ENCODE data around the gene VPS41.
"Not testable (repeated sequence)": the region's sequence is repeated elsewhere in the genome, so short reads cannot be mapped to it uniquely, and the experiment has no call there.

VPS41 gene

DNA sequence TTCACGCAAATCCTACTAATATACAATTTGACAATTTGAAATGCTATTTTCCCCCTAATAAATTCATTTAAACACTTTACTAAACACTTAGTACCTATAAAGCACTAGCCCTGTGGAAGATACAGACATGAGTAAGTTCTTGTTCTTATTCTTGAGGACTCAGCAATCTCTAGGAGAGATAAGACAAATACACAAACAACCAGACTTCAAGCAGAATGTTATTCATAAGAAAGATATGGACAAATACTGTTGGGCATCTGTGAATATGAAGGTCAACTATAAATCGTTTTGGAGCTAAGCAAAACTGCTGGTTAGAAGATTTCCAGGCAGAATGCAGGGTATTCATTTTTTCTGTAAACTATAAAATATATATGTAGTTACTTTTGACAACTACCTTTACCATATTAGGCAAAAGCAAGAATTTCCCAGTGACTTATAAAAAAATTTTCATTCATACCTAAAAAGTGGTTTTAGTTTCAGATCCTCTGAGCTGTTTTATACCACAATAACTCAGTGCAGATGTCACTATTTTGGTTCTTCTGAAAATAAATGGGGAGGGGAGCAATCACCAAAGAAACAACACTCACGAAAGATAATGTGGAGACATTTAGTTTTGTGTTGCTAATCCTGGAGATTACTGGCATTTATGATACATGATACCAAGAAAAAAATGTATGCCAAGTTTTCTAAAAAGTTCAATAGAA, 3.8 kb downstream of the VPS41 start:
- no peak for DNase-seq

DNA sequence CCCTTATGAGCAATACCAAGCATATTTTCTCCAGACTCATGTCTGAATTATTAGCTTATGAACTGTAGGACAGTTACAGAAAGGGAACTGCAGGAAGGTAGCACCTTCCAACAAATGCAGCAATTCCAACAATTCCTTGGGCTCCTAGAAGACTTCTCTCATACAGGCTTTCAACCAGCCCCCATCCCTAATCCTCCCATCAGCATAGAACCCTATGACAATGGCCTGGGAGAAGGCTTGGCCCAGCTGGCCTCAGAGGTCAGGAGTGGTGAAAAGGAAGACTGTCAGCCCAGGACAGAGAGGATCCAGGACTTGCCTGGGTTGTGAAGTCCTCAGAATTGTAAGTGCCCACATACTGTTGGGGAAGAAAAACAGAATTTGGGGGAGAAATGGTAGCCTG, 5.9 kb downstream of the VPS41 start:
- no peak for DNase-seq

DNA sequence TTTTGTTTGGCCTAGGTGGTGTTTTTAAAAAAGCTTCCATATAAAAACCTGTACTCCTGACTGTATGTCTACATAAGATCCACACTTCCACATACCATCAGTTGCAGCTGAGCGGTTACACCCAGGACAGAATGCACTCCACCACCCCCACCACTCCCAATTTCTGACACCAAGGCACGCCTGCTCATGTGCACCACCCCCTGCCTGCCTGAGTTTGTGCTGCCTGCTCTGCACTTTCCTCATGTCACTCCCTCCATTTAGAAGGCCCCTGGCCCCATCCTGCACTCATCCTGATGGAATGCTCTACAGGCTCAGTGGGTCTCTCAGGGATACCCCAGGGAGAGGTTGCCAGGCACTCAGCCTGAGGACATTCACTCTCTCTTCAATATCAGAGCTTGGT, 6.5 kb downstream of the VPS41 start:
- no peak for DNase-seq

DNA sequence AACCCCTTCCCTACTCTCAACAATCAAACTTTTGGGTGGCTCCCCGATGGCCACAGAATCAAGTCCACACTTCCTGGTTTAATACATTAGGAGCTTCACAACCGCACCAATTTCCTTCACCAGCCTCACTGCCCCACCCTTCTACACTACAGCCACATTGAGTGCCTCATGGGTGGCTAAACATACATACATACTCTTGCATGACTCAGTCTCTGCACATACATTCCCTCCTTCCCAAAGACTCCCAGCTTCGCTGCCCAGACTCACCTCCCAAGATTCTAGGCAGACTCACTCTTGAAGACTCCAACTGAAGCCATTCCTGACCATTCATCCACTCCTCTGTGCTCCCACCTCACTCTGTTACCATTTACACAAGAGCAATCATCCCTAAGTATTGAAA, 15.9 kb downstream of the VPS41 start:
- no peak for DNase-seq

DNA sequence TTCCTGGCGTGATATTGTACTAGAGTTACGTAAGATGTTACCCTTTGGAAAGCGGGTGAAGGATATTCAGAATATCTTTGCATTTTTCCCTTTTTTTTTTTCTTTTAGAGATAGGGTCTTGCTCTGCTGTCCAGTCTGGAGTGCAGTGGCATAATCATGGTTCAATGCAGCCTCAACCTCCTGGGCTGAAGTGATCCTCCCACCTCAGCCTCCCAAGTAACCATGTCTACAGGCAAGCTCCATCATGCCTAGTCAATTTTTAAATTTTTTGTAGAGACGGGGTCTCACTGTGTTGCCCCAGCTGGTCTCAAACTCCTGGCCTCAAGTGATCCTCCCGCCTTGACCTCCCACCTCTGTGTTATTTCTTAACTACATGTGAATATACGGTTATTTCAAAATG, 18.4 kb downstream of the VPS41 start:
- DNase-seq: no peak

DNA sequence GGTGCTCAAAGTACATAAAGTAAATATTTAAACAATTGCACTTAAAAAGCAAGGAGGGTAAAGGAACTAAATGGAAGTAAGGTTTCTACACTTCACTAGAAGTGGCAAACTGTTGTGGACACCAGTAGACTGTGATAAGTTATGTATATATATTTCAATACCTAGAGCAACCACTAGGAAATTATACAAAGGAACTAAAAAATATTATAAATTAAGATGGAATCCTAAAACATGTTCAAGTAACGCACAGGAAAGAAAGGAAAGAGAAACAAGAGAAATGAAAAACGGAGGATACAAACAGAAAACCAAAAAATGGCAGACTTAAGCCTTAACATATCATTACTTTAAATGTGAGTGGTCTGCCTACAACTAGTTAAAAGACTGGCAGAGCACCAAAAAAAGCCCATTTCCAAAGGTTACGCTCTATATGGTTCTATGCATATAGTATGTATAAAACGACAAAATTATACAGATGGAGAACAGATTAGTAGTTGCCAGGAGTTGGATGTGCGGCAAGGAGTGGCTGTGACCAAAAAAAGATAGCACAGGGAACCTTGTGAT, 19.0 kb downstream of the VPS41 start:
- no peak for DNase-seq

DNA sequence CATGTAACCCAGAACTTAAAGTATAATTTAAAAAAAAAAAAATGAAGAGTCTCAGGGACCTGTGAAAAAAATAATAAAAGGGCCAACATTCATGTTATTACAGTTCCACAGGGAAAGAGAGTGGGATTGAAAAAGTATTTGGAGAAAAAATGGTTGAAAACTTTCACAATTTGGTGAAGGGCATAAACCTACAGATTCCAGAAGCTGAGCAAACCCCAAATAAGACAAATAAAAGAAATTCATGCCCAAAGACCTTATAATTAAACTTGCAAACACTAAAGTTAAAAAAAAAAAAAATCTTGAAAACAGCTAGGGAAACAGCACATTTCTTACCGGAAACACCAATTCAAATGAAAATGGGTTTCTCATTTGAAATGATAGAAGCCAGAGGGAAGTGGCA, 19.9 kb downstream of the VPS41 start:
- no peak for DNase-seq

DNA sequence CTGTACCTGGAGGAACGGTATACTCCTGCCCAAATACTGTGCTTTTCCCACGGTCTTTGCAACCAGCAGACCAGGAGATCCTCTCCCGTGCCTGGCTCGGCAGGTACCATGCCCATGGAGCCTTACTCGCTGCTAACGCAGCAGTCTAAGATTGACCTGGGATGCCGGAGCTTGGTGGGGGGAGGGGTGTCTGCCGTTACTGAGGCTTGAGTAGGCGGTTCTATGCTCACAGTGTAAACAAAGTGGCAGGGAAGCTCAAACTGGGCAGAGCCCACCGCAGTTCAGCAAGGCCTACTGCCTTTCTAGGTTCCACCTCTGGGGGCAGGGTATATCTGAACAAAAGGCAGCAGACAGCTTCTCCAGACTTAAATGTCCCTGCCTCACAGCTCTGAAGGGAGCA, 22.7 kb downstream of the VPS41 start:
- DNase-seq: no peak

DNA sequence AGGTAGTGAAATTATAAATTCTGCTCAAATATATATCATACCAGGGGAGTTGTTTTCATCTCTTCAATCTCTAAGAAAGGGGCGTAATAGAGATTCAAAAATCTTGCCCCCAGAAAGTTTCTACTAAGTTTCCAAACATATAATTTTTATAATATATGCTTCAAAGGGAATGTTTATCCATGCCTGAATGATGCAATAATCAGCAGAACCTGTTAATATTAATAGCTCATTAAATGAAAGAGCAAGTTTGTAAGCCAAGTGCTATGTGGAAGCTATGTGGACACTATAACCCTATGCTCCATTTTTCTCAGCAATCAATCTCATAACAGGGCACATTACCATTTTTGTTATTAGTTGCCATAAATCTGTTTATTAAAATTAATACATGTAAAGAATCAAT, 25.3 kb downstream of the VPS41 start:
- DNase-seq: no peak

DNA sequence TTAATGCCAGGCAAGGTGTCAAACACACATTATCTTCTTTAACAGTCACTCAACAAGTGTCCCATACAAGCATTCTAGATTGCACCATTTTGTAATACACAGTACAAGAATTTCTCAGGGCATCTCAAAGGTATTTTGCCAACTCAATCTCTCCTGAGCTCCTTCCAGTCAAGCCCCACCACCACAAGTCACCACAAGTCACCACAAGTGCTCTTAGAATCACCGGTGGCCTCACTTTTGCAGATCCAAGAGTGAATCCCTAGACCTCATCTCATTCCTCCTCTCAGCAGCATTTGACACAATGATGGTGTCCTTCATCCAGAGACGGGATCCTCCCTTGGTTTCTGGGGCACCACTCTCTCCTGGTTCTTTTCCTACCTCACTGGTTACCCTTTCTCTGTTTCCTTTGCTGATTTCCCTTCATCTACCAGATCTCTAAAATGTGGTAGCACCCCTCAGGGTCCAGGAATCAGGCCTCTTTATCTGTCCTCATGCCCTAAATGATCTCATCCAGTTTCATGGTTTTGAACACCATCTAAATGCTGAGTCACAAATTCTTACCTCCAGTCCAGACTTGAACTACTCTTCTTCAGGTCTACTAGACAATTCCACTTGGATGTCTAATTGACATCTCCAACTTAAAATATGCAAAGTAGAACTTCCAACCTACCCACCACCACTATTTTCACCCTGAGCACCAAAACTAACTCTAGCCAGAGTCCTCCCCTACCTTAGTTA, 26.9 kb downstream of the VPS41 start:
- DNase-seq: no peak

DNA sequence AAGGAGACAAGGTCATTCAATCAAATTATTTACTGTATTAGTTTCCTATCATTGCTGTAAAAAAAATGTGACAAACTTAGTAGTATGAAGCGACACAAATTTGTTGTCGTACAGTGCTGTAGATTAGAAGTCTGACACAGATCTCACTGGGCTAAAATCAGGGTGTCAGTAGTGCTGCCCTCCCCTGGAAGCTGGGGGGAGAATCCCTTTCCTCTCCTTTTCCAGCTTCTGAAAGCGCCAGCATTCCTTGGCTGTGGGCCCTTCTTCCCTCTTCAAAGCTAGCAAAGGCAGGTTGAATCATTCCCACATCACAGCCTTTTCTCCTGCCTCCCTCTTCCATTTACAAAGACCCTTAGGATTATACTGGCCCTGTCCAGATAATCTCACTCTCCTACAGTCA, 28.0 kb downstream of the VPS41 start:
- DNase-seq: no peak

DNA sequence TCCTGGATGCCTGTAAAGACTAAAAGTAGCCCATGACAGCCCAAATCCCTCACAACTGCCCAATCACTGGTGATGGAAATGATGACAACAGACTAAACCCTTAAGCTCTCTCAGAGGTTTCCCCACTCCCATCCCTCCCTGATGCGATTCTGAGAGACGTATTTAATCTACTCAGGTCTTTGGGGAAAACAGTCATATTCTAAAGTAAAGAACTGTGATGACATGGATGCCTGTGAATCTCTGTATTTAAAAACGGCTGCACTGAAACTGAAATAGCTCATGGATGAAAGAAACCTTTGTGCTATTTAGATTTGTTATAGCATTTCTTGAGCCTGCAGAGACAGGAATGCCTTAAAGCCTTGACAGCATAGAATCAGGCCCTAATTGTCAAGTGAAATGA, 28.5 kb downstream of the VPS41 start:
- DNase-seq: no peak

DNA sequence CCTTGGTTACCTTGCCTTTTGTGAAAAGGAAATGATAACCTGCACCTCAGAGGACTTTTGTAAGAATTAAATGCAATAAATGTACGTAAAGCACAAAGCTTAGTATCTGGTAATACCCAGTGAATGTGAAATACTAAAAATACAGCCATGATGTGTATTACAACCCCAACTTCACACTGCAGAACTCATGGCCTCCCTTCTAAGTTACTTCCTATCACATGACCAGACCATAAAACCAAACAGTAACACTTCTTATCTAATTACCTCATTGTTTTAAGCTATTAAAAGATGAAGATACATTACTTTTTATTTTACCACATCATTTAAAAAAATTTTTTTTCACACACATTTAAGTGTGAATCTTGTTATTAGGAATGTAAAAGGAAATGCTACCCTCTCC, 29.0 kb downstream of the VPS41 start:
- peak in 1 of 2 donors; percentile 3 for DNase-seq

DNA sequence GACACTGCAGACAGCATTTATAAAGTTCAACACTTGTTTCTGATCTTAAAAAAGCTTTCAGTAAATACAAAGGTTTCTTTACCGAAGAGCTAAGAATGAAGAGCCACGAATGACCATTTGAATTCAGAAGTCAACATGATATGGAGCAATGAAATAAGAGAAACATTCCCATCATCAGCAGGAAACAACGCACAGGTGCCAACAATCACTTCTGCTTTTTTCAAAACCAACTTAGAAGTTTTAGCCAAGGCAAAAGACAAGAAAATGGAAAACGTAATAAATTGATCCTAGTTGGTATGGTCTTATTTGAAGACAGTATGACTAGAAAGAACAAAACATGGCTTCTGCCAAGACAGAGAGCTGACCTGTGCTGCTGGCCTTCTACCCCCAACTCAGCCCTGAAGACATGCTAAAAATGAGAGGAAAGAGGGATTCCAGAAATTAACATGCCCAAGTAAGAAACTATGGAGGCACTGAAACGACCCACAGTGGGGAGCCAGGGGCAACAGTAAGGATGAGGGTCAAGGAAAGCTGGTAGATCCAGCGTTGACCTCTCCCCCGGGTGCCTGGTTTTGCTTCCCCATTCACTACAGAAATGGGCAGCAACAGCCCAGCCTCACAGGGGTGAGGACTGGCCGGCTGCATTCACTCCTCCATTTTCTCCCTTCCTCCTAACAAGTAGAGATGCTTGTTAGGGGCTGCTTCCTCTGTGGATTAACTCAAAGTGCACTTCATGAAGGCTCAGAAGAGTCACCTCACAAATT, 30.1 kb downstream of the VPS41 start:
- DNase-seq: no peak

DNA sequence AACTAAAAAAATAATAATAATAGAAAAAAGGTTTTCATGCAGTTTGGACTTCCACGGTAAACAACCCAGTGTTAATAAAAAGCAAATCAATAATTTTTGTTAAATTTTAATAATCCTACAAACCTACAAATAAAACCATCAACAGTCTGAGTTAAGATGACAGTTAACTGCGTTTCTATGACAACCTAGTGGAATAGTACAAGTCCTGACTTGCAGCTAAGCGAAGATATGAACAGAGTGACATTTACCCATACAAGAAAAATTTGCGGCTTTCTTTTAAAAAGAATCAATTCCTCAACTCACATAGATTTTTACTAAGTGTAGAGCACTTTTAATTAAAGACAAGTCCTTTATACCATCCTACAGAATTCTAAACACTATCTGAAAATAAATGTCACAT, 35.6 kb downstream of the VPS41 start:
- no peak for DNase-seq

DNA sequence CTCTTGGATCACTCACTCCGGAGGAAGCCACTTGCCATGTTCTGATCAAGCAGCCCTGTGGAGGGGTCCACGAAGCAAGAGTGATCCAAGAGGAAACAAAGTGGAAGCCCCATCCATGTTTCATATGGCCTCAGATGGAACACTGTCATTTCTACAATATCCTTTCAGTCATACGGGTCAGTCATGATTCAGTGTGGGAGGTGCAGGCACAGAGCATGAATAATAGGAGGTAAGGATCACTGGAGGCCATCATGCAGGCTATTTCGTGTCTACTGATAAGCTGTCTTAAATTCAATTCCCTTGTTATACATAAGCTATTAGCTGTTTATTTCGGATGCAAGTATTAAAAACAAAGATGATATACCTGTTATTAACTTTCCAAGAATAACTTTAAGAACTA, 36.8 kb downstream of the VPS41 start:
- no peak for DNase-seq

DNA sequence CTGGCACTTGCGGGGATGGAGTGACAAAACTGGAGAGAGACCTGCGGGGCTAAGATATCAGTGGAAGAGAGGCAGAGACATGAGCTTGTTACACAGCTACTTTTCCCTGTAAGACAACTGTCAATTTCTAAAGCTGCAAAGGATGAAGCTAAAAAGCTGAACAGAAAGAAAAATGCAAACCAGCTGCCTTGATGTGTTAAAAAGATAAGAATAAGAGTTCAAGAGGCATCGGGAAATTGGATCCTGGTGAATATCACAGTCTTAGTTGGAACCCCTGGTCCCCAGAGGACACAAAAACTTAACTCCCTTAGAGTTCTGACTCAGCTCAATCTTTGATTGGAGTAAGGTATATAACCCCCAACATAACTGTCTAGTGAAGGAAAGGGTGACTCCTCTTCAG, 38.8 kb downstream of the VPS41 start:
- no peak for DNase-seq

DNA sequence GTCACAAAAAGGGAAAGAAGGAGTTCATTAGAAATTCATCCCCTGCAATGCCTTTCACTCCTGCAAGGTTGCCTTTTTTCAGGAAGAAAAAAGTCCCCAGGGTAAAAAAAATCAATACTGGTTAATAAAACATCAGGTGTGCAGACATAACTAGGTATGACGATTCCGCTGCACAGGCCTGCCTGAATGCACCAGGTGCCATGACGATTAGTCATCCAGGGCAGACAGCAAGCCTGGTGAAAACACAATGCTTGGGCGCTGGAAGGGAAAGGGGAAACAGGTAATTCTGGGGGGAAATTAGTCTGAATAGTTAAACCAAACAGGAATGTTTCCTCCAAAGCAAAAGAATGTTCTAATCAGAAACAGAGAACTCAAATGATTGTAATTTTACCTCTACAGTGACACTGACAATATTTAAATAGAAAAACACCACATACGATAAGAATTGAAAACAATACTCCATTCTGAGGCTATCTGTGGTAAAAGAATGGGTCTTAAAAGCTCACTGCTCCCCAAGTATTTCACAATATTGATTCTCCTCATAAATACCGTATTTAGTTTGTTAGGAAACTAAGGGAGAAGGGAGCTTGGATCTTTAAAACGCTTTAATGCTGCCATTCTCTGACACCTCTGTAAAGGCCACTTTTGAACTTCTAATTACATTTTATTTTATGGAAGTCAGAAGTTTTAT, 45.2 kb downstream of the VPS41 start:
- no peak for DNase-seq

DNA sequence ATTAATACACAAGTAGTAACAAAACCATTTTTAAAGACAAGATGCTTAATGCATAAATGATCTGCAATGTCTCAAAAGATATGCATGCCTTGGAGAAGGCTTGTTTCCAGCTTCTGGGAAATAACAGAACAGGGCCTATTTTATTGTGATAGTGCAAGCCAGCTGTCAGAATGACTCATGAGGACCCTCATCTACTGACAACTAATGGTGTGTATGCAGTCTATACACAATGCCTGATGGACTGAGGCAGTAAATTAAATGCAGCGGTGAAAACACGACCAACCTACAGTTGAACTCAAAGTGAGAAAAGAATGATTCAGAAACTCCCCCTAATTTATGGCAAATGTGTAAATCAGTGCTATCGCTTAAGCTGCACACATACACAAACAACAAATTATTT, 46.3 kb downstream of the VPS41 start:
- no peak for DNase-seq

DNA sequence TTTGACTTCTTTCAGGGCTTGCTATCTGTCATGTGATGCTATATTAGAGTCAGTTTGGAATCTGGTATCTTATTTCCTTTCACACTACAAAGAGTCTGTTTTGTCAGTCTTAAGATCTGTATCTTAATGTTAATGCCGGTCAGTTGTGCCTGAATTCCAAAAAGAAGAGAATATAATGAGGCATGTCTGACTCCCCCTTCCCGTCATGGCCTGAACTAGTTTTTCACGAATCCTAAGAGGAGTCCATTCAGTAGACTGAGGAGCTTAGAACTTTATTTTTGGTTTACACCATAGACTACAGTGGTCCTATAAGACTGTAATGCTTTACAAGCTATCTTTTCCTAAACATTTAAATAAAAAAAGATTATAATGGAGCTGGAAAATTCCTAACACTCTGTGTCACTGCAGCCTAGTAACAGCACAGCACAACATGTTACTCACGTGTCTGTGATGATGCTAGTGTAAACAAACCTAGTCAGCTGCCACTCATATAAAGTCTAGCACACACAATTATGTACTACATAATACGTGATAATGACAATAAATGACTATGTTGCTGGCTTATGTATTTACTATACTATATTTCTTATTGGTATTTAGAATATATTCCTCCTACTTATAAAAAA, 50.6 kb downstream of the VPS41 start:
- no peak for DNase-seq

DNA sequence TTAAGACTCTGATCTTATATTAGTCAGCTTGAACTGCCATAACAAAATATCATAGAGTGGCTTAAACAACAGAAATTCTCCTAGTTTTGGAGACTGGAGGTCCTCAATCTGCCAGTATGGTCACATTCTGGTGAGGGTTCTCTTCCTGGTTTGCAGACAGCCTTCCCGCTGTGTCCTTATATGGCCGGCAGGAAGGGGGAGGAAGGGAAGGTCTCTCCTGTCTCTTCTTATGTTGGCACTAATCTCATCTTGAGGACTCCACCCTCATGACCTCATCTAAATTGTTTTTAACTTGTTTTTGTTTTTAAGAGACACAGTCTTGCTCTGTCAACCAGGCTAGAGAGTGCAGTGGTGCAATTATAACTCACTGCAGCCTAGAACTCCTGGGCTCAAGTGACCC, 53.1 kb downstream of the VPS41 start:
- DNase-seq: no peak

DNA sequence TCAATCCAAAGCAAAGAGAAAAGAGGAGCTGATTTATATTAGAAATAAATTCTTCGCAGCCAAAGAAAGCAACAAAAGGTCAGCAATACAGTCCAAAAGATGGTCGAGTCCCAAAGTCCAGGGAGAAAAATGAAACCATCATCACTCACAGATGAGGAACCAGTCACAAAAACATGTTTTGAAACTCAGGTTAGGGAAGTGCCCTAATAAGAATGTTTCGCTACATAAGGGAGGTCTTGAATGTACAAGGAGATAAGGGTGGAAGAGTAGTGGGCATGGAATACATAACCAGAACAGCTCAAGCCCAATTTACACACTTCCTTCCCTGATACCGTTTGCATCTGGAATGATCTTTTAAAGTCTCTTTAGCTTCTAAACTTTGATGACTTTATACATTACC, 53.6 kb downstream of the VPS41 start:
- DNase-seq: no peak

DNA sequence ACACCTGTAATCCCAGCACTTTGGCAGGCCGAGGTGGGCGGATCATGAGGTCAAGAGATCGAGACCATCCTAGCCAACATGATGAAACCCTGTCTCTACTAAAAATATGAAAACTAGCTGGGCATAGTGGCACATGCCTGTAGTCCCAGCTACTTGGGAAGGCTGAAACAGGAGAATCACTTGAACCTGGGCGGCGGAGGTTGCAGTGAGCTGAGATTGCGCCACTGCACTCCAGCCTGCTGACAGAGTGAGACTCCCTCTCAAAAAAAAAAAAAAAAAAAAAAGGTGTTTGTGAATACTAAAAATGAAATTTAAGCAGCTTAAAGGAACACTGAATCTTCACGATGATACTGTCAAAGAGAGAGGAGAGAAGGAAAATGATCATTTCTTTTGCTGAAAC, 54.0 kb downstream of the VPS41 start:
- not testable (repeated sequence) for DNase-seq

Data from CD4-positive, alpha-beta T cell treated with Interferon alpha-2 for 1 hour (primary cell).